NCI-H2196 treated with DMSO at 0.1 percent for 48 hours (cell line): ENCODE measurements around the gene NKAIN2.
"Not testable (repeated sequence)": the region's sequence is repeated elsewhere in the genome, so short reads cannot be mapped to it uniquely, and the experiment has no call there.

ENCODE experiments used
- DNase-seq: peaks from one replicate; lab custom pipeline; 2025; ENCODE audit not compliant: unreplicated experiment; lab: John Stamatoyannopoulos, UW

NKAIN2 gene

DNA sequence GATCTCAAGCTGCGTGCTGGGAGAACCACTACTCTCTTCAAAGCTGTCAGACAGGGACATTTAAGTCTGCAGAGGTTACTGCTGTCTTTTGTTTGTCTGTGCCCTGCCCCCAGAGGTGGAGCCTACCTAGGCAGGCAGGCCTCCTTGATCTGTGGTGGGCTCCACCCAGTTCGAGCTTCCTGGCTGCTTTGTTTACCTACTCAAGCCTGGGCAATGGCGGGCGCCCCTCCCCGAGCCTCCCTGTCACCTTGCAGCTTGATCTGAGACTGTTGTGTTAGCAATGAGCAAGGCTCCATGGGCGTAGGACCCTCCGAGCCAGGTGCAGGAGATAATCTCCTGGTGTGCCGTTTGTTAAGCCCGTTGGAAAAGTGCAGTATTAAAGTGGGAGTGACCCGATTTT is 609.0 kb downstream of the NKAIN2 start:
- not testable (repeated sequence) for DNase-seq

DNA sequence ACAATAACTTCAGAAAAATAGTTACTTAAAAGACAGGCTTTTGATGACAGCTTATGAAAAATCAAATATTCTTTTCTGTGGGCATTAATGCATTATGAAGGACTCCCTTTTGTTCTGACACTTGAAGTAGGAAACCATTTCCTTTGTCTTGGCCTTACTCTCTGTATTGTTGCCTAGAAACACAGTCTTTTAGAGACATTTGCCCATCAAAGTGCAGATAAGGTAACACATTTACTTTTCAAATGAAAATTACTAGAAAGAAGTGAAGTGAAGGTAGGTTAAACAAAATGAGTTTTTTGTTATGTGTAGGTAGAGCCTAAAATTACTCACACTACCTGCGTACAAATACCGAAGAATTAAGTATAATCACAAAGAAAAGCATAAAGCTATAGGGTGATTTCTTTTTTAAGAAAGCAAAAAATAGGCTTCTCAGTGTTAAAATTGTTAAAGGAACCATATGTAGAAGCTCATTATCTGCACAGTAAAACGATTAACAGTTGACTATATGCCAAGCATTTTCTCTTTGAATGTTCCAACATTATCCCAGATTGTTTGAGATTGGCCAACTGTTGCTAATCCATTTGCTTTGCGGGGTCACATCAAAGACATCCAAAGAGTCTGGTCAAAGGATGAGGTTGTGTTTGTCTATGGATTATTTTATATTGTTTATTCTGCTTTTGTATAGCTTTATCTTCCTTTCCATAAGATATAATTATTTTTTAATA is 616.6 kb downstream of the NKAIN2 start:
- DNase-seq: no peak

DNA sequence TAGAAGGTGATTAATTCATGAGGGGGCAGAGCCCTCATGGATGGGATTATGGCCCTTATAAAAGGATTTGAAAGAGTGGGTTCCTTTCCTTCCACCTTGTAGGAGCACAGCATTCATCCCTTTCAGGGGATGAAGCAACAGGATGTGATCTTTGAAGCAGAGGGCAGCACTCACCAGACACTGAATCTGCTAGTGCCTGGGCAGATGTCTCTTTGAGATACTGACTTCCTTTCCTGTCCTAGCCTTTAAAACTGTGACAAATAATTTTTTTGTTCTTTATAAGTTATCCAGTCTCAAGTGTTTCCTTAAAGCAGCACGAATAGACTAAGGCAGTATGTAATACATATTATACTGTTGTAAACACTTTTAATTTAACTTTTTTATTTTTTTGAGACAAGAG is 620.0 kb downstream of the NKAIN2 start:
- DNase-seq: no peak

DNA sequence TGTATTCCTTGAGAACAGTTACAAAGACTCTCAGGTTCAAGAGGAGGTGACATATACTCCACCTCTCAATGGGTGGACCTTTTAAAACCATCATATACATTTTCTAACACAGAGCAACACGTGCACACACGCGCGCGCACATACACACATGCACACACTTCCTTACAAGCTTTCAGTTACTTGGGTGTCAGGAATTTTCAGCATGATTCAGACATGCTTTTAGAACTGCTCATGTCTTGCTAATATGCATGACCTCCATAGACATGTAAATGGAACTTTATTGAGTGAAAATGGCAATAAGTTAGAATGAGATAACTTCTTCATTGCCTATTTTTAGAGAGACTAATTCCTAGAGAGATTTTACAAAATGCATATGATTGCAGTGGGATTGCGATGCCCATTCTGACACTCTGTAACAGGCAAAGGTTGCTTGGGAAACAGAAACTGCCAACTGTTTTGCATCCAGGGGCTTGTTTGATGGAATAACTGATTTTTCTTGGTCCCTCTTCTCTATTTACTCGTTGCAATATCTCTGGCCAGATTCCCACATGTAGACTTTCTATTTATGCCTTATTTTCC is 627.2 kb downstream of the NKAIN2 start:
- DNase-seq: no peak

DNA sequence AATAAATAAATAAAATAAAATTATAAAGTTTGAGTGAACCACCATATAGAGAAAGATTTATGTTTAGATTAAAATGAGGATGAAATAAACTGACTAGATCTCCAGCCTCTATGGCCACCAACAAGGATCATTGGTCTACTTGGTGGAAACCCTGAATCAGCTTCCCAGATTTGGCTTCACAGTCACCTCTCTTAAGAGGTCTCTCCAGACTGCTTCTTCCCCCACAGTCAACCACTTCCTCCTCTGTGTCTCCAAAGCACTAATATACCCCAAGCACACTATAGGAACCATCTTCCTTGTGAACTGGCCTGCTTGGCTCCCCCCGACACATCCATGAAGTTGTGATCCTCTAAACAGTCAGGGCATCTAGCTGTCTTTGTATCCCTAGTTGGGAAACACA is 629.0 kb downstream of the NKAIN2 start:
- DNase-seq: no peak

DNA sequence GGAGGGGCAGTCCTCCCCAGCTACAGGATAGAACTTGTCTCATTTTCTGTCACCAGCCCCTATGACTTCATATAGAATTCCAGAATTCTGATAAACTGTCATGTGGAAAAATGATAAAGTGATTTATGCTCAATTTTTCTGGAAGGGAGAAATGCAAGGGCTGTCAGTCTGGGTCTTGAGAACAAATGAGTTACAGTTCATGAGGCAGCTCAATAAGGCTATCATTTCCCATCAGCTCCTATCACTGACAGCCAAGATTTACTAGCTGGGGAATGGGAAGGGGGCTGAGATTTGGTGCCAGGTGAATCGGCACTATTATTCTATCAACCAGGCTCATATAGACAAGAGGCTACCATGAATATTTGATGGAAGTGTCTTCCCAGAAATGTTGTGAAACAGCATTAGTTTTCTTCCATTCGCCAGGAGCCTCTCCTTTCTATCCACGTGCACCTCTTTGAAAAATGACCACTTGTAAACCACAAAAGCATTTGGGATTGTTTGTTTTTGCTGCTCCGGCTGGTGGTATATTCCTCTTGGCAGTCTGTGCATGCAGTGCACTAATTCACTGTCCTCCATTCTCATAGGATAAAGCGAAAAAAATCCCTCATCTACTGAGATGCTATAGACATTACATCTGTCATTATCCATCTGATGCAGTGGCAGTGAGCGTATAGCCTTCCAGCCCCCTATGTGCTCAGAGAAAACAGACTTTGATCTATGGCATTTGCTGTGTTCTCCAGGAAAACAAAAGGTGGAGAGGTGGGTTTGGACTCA is 629.9 kb downstream of the NKAIN2 start:
- DNase-seq: no peak

DNA sequence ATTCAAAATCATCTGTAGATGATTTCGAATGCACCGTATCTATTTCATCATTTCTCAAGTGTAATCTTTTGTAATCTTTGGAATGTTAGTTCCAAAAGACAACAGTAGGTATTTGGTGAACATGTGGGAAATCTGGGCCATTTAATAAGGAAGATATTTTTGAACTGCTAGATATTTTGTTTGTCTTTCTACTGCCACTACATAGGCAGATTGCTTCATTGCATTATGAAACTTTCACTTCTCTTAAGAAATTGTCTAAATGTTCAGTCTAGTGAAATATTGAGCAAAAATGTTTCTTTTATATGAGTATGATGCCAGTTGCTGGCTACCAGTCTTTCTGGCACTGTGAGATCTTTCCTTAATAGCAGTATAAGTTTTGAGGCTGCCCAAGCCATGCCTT is 630.8 kb downstream of the NKAIN2 start:
- DNase-seq: no peak

DNA sequence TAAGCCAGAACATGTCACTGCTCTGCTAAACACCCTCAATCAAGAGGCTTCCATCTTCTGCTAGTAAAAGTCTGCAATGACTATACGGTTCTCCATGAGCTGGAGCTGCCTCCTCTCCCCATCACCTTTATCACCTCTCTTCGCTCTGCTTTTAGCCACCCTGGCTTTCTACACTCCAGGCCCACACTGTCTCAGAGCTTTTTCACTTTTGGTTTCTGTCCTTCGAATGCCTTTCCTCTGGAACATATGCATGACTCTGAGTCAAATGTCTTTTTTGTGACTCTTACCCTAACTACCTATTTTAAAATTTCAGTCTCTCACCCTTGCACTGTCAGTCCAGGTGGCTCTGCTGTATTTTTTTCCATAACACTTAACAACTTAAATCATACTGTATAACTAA is 633.1 kb downstream of the NKAIN2 start:
- DNase-seq: no peak

DNA sequence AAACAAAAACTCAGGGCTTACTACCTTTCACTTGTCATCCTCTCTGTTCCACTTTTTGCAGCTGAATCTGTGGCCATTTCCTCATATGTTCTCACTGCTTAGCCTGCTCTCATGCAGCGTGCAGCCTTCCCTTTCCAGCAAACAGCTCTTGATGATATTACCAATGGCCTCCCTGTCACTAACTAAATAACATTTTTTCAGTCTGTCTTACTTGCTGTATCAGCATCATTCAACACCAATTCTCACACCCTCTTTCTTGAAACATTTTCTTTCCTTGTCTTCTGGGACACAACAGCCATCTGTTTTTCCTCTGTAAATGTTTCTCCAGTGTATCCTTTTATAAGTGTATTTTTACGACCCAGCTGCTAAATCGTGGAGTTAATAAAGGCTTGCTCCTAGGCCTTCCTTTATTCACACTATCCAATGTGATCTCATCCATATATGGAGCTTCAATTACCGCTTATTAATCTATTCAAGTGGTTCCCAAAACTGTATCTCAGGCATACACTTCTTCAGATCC is 634.9 kb downstream of the NKAIN2 start:
- DNase-seq: no peak

DNA sequence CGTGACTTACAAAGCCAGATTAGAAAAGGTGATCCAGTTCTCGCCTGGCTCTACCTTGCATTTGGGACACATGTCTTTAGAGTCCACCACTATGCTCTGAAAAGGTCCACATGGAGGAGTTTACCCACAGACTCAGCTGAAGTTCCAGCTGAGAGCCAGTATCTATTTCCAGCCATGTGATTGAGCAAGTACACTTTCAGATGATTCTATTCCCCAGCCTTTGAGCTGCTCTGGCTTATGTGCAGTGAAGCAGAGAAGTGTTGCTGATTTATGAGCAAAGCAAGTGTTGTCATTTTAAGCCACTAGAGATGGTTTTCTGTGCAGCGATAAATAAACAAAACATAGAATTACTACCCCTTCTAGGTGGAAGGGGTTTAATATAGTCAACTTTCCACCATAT is 637.8 kb downstream of the NKAIN2 start:
- DNase-seq: no peak

DNA sequence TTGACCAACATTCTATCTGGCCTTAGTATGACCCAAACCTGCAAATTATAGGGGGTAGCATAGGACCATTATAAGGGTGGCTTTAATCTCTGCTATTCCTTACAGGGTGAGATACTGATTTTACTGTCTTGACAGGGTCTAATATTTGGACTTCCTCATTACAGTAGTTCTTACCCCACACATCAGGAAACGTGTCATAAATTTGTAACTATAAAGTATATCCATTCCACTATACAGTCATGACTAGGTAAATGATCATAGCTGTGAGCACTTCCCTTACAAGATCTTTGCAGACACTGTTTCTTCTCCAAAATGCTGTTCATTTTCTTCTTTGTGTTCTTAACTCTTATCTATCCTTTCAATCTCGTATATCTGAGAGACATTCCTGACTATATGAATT is 639.9 kb downstream of the NKAIN2 start:
- no peak for DNase-seq

DNA sequence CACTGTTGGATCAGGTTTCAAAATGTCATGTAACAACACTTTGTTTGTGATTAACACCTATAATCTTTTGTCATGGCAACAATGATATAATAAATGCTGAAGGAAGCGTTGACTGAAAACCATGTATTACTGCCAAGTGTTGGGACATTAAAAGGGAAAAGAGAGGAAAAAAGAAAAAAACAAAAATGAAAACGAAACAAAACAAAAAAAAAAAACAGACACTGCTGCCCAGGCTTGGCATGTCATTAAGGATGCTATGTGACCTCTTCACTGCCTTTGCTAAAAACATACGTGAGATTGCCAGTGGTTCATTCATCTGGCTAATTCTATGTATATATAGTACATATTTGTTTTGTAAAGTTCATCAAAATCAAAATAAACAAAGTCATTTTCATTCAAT is 641.9 kb downstream of the NKAIN2 start:
- DNase-seq: no peak

DNA sequence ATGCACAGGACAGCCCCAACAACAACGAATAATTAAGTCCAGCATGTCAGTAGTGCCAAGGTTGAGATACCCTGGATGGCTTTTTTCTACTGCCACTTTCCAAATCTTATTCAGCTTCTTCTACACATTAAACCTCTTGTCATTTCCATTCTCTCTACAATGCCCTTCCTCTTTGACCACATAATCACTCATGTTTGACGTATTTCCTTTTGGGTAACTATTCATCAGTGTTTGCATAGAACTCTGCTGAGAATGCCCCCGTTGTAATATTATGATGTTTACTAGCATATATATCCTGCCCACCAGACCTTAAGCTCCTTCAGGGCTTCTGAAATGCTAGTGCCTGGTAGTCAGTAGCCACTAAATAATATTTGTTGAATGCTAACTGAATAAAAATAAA is 643.3 kb downstream of the NKAIN2 start:
- no peak for DNase-seq

DNA sequence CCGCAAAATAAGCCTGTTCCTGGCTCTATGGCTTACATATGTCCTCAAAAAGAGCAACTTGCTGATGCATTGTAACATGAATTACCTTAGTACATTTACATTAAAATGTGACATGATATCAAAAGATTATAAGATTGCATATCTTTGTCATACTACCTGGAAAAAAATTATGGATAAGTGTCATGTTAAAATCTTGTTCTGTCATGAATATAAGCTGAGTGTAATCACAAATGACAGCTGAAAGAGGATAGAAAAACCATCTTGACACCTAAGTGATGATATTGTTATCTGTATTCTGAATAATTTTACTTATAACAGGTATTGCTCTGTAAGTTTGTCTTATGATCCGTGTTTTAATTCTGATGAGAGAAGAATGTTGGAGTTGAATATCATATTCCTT is 655.6 kb downstream of the NKAIN2 start:
- DNase-seq: no peak

DNA sequence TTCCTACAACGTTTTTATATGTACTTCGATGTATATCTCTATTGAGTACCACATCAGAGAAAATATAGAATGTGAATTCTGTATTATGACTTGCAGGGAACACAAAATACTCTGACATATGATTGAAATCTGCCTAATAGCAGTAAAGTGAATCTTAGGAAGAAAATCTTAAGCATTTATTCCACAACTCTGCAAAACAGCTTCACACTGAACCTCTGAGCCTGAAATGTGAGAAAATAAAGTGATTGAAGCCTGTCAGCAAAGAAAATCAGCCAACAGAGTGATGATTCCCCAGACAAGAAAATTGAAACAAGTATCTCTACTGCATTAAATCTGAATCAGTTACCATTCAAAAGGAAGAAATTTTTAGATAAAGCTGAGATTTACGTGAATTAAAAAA is 659.1 kb downstream of the NKAIN2 start:
- DNase-seq: no peak

DNA sequence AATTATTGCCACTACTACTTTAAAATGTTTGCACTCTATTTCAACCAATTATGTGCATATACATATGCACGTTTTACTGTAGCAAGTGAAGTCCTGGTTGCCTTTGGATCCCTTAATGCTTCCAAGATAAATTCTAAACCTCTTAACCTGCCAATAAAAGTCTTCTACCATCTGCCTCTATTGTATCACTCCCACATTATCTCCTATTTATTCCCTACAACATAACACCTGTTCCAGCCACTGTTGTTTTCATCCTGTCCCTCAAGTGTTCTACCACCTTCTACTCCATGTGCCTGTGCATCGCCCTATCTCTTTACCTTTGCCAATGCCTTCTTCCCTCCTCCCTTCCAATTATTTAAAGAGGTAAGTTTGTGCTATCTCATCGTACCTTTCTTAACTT is 659.6 kb downstream of the NKAIN2 start:
- DNase-seq: no peak

DNA sequence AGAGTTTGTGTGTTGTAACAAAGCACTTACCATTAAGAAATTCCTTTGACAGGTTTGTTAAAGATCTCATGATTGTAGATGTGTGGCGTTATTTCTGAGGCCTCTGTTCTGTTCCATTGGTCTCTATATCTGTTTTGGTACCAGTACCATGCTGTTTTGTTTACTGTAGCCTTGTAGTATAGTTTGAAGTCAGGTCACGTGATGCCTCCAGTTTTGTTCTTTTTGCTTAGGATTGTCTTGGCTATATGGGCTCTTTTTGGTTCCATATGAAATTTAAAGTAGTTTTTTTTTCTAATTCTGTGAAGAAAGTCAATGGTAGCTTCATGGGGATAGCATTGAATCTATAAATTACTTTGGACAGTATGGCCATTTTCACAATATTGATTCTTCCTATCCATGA is 660.9 kb downstream of the NKAIN2 start:
- not testable (repeated sequence) for DNase-seq

DNA sequence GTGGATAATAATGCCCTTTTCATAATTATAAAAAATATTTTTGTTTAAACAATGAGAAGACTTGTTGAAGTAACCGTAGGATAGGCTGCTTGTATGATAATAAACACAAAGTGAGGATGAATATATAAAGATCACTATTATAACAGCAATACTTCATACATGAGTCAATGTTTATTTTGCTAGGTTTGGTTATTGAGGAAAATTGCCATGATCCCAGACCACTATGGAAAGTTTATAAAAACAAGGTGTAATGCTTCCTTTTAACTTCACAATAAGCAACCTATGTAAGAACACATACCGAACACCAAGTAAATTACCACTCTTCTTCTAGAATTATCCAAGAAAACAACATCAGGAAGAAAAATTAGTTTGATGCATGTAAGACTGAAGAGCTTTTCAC is 663.3 kb downstream of the NKAIN2 start:
- no peak for DNase-seq

DNA sequence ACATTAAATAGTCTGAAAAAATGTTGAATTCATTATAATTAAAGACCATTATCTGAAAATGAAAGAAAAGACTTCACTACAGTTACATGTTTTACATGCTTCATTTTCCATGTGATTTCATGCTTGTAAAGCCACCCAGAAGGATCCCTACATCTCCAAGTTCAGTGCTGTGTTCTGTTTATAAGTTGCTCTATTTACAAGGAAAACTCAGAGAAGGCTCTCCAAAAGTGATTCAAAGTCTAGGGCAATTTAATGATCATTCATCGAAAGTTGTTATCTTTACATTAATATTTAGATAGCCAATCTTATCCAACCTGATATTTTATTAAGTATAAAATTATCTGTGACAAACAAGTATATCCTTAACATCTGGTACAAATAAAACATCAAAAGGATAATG is 663.7 kb downstream of the NKAIN2 start:
- DNase-seq: no peak

DNA sequence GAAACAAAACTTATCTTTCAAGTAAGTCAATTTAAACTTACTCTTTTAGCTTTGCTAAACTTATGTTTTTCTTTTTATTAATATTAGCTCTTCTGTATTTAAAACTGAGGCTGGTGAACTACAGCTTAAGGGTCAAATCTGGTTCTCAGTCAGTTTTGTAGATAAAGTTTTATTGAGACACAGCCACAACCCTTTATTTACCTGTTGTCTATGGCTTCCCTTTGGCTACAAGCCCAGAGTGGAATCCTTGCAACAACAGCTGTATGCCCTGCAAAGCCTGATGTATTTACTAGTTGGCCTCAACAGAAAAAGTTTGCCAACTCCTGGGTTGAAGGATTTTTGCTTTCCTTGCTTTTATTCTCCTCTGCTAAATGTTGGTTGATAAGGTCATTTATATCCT is 667.1 kb downstream of the NKAIN2 start:
- no peak for DNase-seq

DNA sequence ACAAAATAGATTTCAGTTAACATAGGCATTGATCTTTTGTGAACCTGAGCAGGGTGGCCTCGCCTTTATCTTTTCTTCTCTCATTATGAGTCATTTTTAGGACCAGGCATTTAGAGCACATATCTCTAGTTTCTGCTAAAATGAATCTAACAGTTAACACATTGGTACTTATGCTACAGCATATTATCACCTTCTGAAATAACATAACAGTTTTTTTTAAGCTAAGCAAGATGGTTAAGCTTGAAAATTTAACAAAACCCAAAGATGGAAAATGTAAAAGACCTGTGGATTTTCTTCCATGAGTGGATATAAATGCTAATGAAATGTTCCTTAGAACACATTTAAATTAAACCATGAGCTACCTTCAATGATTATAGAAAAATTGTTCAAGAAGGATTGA is 671.5 kb downstream of the NKAIN2 start:
- no peak for DNase-seq

DNA sequence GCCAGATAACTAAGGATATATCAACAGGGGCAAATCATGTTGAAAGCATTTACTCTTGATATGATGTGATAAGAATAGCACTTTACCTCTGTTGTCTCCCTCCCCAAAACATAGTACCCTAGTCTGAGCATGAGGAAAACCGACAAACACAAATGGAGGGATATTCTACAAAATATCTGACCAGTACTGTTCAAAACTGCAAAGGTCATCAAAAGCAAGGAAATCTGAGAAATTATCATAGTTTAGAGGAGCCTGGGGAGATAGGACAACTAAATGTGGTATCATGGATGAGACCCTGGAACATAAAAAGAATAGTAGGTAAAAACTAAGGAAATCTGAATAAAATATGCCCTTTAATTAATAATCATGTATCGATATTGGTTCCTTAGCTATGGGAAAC is 675.2 kb downstream of the NKAIN2 start:
- no peak for DNase-seq
